Motor neuron (in vitro differentiated cells): ENCODE results near the gene USHBP1. TPM values are rescaled to one million over a fixed set of nuclear protein-coding genes. Genes with fewer than 3 reads are reported as not detected.

Experiments used
- ATAC-seq, 8 experiments: fragments of 200-7000 bp; cut with Tn5 transposase; replicated peaks in 6 of 8; 2 replicates each; pipeline ENCODE4 v1.8.0; 2021; ENCODE audit warnings: mild to moderate bottlenecking in 8 of 8, moderate library complexity in 8 of 8
- H3K27ac ChIP-seq, 2 donors: fragments of 250-450 bp; sonication (Bioruptor Pico); 2 replicates each; pipeline ENCODE4 v1.9.0; 2021; ENCODE audit warnings: antibody characterized with exemption in 2 of 2, mild to moderate bottlenecking in 2 of 2, moderate library complexity in 1 of 2
- H3K4me1 ChIP-seq, 2 donors: fragments of 250-450 bp; sonication (Bioruptor Pico); replicated peaks in 1 of 2; 2 replicates each; pipeline ENCODE4 v1.6.1; 2021; ENCODE audit warnings: antibody characterized with exemption in 2 of 2, mild to moderate bottlenecking in 2 of 2, moderate library complexity in 1 of 2
- H3K4me3 ChIP-seq, 5 donors: fragments of 250-450 bp; sonication (Bioruptor Pico); 2 replicates each; pipeline ENCODE4 v1.9.0; 2021; ENCODE audit warnings: antibody characterized with exemption in 5 of 5, mild to moderate bottlenecking in 5 of 5, moderate library complexity in 4 of 5
- WGBS, 10 experiments: fragments of 450-650 bp; shearing (Covaris generic); methylation state at CpG; one replicate each; pipeline ENCODE4 v1.0.0; 2022; 5-methylcytosine and 5-hydroxymethylcytosine counted together
- in situ Hi-C, 9 experiments: fragments of 400-800 bp; cut with MboI; loops; one replicate each; pipeline ENCODE4 v1.15.0; 2021; ENCODE audit warnings: low sequenced_read_pairs in 9 of 9, low pct_unique_long_range_greater_than_20kb in 2 of 9; ENCODE audit not compliant: unreplicated experiment in 9 of 9
- total RNA-seq, 8 experiments: library from RNA; unstranded; fragments of 300-600 nt; gene quantifications; 2 replicates each; pipeline versions ENCODE4 v1.2.3 to v1.2.4, GENCODE V29; 2022

USHBP1 gene
- total RNA-seq, 8 experiments from 2014 or later: 0.07 to 0.59 (median 0.27) TPM; not detected in 1

GRCh38 chr19:17206736-17207581 is 57.6 kb downstream of the USHBP1 start:
- in situ Hi-C loops: no loop called here
- ATAC-seq: no peak
- Histone ChIP-seq H3K27ac (no peak overlapping the region), H3K4me1 (no peaks in the 10 kb centered on the region), H3K4me3 (no peak overlapping the region)
- WGBS, 10 experiments: 94 to 100% (median 100%) methylated on average over 1 to 9 of the region's 25 CpGs; no CpG with 5 or more reads in 3 of the 10 experiments

- ATAC-seq: peak in 7 of 8 experiments; percentile 15 to 85 (median 48)
- H3K4me3 ChIP-seq: no peak overlapping the region
- WGBS, 10 experiments: 66 to 100% (median 93%) methylated on average over 1 to 15 of the region's 27 CpGs; no CpG with 5 or more reads in 5 of the 10 experiments
- no peaks in the 10 kb centered on the region for H3K4me1 ChIP-seq
- in situ Hi-C loops: no loop called here
- H3K27ac ChIP-seq: no peak overlapping the region
Observed at GRCh38 chr19:17205237-17206140, 59.1 kb downstream of the USHBP1 start.

- H3K4me3 ChIP-seq: no peak overlapping the region
- in situ Hi-C loops: no loop called here
- no peak overlapping the region for H3K27ac ChIP-seq
- no peaks in the 10 kb centered on the region for H3K4me1 ChIP-seq
- ATAC-seq: no peak
- 93 to 97% methylated on average over 3 to 6 of the region's 17 CpGs; no CpG with 5 or more reads in 8 of the 10 experiments for WGBS, 10 experiments
Observed at GRCh38 chr19:17202713-17203112, 61.8 kb downstream of the USHBP1 start.

- no peak overlapping the region for H3K27ac ChIP-seq
- 33 to 100% (median 86%) methylated on average over 1 to 5 of the region's 9 CpGs; no CpG with 5 or more reads in 6 of the 10 experiments for WGBS, 10 experiments
- no peak for ATAC-seq
Observed at GRCh38 chr19:17202249-17202648, 62.3 kb downstream of the USHBP1 start.

GRCh38 chr19:17200408-17201079 is 64.0 kb downstream of the USHBP1 start:
- Histone ChIP-seq H3K4me3 (no peak overlapping the region), H3K27ac (no peak overlapping the region), H3K4me1 (no peaks in the 10 kb centered on the region)
- in situ Hi-C loops: no loop called here
- ATAC-seq: no peak
- 20 to 100% (median 96%) methylated on average over 1 to 5 of the region's 16 CpGs; no CpG with 5 or more reads in 5 of the 10 experiments for WGBS, 10 experiments

More at GRCh38 chr19:17202249-17202648, 62.3 kb downstream of the USHBP1 start:
- H3K4me1 ChIP-seq: no peaks in the 10 kb centered on the region
- in situ Hi-C loops: no loop called here
- H3K4me3 ChIP-seq: no peak overlapping the region

Other genes with a start within 250 kb of the USHBP1 start
- gene CPAMD8, start 237.9 kb downstream of the USHBP1 start, total RNA-seq: 1 to 10 TPM in 7 of 8 experiments, under 1 TPM in 1; 0.36 to 6.5 (median 3.6) TPM
- 10 to 100 TPM in 3 of 8 experiments, 1 to 10 TPM in 5; 3.4 to 14.8 (median 6.4) TPM for gene HAUS8, start 189.3 kb downstream of the USHBP1 start, total RNA-seq
- 10 to 100 TPM; 16.4 to 43.5 (median 27.3) TPM for gene MYO9B, start 189.0 kb downstream of the USHBP1 start, total RNA-seq
- gene USE1, start 49.4 kb downstream of the USHBP1 start, total RNA-seq: 10 to 100 TPM; 14.7 to 31.0 (median 22.9) TPM
- 10 to 100 TPM in 3 of 8 experiments, 1 to 10 TPM in 5; 5.4 to 19.2 (median 9.5) TPM for gene OCEL1, start 38.5 kb downstream of the USHBP1 start, total RNA-seq
- 10 to 100 TPM; 16.7 to 27.0 (median 19.5) TPM for gene NR2F6, start 18.8 kb downstream of the USHBP1 start, total RNA-seq
- 10 to 100 TPM; 50.6 to 91.4 (median 64.5) TPM for gene BABAM1, start 2.7 kb upstream of the USHBP1 start, total RNA-seq
- 1 to 10 TPM in 6 of 8 experiments, under 1 TPM in 2; 0.46 to 2.9 (median 1.4) TPM for gene ANKLE1, start 17.2 kb upstream of the USHBP1 start, total RNA-seq
- gene ABHD8, start 38.7 kb upstream of the USHBP1 start, total RNA-seq: 10 to 100 TPM in 3 of 8 experiments, 1 to 10 TPM in 5; 6.2 to 16.2 (median 8.2) TPM
- 10 to 100 TPM; 31.8 to 72.9 (median 50.1) TPM for gene MRPL34, start 41.1 kb upstream of the USHBP1 start, total RNA-seq
- gene DDA1, start 44.8 kb upstream of the USHBP1 start, total RNA-seq: 10 to 100 TPM; 39.4 to 85.9 (median 67.4) TPM
- gene ANO8, start 70.1 kb upstream of the USHBP1 start, total RNA-seq: 10 to 100 TPM in 5 of 8 experiments, 1 to 10 TPM in 3; 1.3 to 18.0 (median 10.8) TPM
- 10 to 100 TPM in 7 of 8 experiments, 1 to 10 TPM in 1; 9.0 to 31.3 (median 17.0) TPM for gene GTPBP3, start 72.8 kb upstream of the USHBP1 start, total RNA-seq
- 1 to 10 TPM in 1 of 8 experiments, under 1 TPM in 6, not detected in 1; 0.05 to 2.5 (median 0.27) TPM for gene PLVAP, start 112.6 kb upstream of the USHBP1 start, total RNA-seq
- gene CCDC194, start 129.5 kb upstream of the USHBP1 start, total RNA-seq: 1 to 10 TPM in 1 of 8 experiments, under 1 TPM in 3, not detected in 4; 0.22 to 1.1 (median 0.39) TPM
- gene BST2, start 140.9 kb upstream of the USHBP1 start, total RNA-seq: 100 to 1,000 TPM in 1 of 8 experiments, 10 to 100 TPM in 5, 1 to 10 TPM in 2; 6.8 to 217 (median 31.0) TPM
- gene MVB12A, start 155.3 kb upstream of the USHBP1 start, total RNA-seq: 10 to 100 TPM; 23.2 to 52.3 (median 37.9) TPM
- 1 to 10 TPM in 1 of 8 experiments, under 1 TPM in 6, not detected in 1; 0.23 to 1.7 (median 0.29) TPM for gene TMEM221, start 183.9 kb upstream of the USHBP1 start, total RNA-seq
- gene NXNL1, start 196.2 kb upstream of the USHBP1 start, total RNA-seq: not detected
- gene SLC27A1, start 205.8 kb upstream of the USHBP1 start, total RNA-seq: 10 to 100 TPM in 5 of 8 experiments, 1 to 10 TPM in 3; 6.5 to 30.5 (median 10.5) TPM
- gene PGLS, start 246.9 kb upstream of the USHBP1 start, total RNA-seq: 10 to 100 TPM; 42.0 to 83.7 (median 60.5) TPM